HG03175 (cell line): ENCODE data around the gene PLCZ1.
"Not testable (repeated sequence)": the region's sequence is repeated elsewhere in the genome, so short reads cannot be mapped to it uniquely, and the experiment has no call there.

Experiments
- ATAC-seq: cut with Tn5 transposase; IDR thresholded peaks from one replicate; pipeline ENCODE4 v1.9.1; 2021; ENCODE audit warnings: mild to moderate bottlenecking, moderate library complexity; ENCODE audit not compliant: unreplicated experiment

Gene PLCZ1

GRCh38 chr12:18706798-18707197, 31.0 kb downstream of the PLCZ1 start:
- ATAC-seq = no peak

- ATAC-seq = no peak
These were observed 33.9 kb downstream of the PLCZ1 start for GRCh38 chr12:18703911-18704310.

GRCh38 chr12:18703321-18703720, 34.5 kb downstream of the PLCZ1 start:
- ATAC-seq = no peak

GRCh38 chr12:18700271-18700670, 37.5 kb downstream of the PLCZ1 start:
- no peak for ATAC-seq

- no peak for ATAC-seq
These were observed 40.7 kb downstream of the PLCZ1 start for GRCh38 chr12:18696971-18697602.

- ATAC-seq = not testable (repeated sequence)
These were observed 43.8 kb downstream of the PLCZ1 start for GRCh38 chr12:18693986-18694385.

- no peak for ATAC-seq
These were observed 47.2 kb downstream of the PLCZ1 start for GRCh38 chr12:18690653-18691052.

- no peak for ATAC-seq
These were observed 48.0 kb downstream of the PLCZ1 start for GRCh38 chr12:18689771-18690170.

- no peak for ATAC-seq
These were observed 53.4 kb downstream of the PLCZ1 start for GRCh38 chr12:18684430-18684829.

- ATAC-seq = no peak
These were observed 54.3 kb downstream of the PLCZ1 start for GRCh38 chr12:18683327-18684013.

GRCh38 chr12:18681818-18682217, 56.0 kb downstream of the PLCZ1 start:
- ATAC-seq = no peak

GRCh38 chr12:18676996-18677588, 60.7 kb downstream of the PLCZ1 start:
- no peak for ATAC-seq

- ATAC-seq = no peak
These were observed 61.7 kb downstream of the PLCZ1 start for GRCh38 chr12:18676141-18676540.

GRCh38 chr12:18658829-18659228, 79.0 kb downstream of the PLCZ1 start:
- ATAC-seq = no peak

GRCh38 chr12:18658179-18658578, 79.6 kb downstream of the PLCZ1 start:
- no peak for ATAC-seq

GRCh38 chr12:18655351-18655750, 82.5 kb downstream of the PLCZ1 start:
- ATAC-seq = no peak

GRCh38 chr12:18653465-18653864, 84.3 kb downstream of the PLCZ1 start:
- ATAC-seq = no peak

- no peak for ATAC-seq
These were observed 85.2 kb downstream of the PLCZ1 start for GRCh38 chr12:18652596-18652995.

- ATAC-seq = no peak
These were observed 86.3 kb downstream of the PLCZ1 start for GRCh38 chr12:18651525-18651924.

GRCh38 chr12:18646286-18646890, 91.4 kb downstream of the PLCZ1 start:
- no peak for ATAC-seq

GRCh38 chr12:18644564-18644963, 93.2 kb downstream of the PLCZ1 start:
- no peak for ATAC-seq

- no peak for ATAC-seq
These were observed 94.1 kb downstream of the PLCZ1 start for GRCh38 chr12:18643681-18644080.
